NCI-H1105 (cell line): ENCODE measurements around the gene TMTC1.
A peak's percentile ranks its signal among the peaks of the same experiment; 100 is the strongest.

ENCODE experiments used
- DNase-seq: peaks from one replicate; lab custom pipeline; 2025; lab: John Stamatoyannopoulos, UW

The TMTC1 gene

DNA sequence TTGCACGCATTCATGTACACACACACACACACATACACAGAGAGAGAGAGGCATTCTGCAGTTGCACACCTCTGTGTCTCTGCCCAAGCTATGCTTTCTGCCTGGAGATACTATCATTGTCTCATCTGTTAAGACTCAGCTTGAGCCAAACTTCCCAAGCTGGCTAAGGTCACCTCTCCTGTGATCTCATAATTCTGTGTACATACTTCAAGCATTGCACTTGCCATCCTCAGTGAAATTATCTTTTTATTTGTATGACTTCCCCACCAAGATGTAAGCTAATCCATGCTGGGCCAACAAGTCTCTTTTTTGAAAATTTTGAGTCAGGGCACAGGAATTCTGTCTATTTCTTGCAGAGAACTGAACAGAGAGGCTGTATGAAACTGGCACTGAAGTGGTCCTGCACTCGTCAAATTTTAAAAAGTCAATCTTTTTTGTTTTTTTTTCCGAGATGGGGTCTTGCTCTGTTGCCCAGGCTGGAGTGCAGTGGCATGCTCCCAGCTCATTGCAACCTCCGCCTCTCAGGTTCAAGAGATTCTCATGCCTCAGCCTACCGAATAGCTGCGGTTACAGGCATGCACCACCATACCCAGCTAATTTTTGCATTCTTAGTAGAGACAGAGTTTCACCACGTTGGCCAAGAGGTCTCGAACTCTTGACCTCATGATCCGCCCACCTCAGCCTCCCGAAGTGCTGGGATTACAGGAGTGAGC, 44.3 kb downstream of the TMTC1 start:
- DNase-seq, result no peak

- DNase-seq, result no peak
Measured at GRCh38 chr12:29738365-29738764, 45.4 kb downstream of the TMTC1 start.

GRCh38 chr12:29737644-29738043, 46.1 kb downstream of the TMTC1 start:
- DNase-seq, result no peak

DNA sequence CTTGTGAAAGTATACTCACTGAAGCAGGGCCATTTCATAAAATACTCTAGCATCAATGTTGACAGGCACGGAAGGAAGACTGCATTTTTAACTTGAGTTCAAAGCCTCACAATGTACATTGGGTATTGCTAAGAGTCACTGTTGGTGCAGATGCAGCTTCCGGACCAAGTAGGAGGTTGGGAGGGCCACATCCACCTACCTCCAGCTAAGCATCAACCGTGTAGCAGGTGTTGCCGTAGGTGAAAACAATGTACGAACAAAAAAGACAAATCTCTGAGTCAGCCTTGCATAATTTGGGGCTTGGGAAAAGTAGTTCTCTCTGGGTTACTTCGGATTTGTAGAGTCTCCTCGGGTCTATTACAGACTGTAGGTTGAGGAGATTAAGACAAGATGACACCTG, 48.1 kb downstream of the TMTC1 start:
- DNase-seq, result no peak

DNA sequence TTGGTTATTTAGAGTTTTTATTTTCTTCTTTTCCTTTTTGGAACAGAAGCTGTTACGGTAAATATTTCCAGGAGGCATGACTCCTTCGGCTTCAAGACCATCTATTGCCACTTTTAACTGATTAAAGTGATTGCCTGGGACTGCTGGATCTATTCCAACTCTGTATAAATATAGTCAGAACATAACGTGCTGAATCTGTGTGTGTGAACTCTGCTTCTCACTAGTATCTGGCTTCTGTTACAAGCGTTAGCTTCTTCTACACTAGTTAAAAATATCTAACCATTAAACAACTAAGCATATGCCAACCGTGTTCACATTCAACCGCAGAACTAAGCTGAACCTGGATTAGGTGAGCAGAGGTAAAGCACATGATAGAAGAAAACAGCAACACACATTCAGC, 49.0 kb downstream of the TMTC1 start:
- DNase-seq, result no peak

DNA sequence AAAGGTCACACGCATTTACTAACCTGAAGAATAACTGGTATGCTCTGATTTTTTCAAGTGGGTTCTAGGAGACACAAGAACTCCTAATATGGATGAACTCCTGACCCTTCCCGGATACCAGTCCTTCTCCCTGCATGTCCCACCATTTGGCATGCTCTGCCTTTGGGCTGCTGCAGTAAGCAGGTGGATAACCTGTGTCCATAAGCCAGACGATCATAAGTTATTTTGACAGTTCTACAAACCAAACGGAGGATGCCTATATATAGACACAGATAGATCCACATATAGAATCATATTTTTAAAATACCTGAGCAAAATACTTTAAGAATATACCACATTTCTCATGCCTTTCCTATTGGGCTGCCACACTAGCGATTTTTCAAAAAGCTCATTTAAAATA, 49.4 kb downstream of the TMTC1 start:
- DNase-seq, result no peak

- DNase-seq, result no peak
Measured at GRCh38 chr12:29733501-29733900, 50.2 kb downstream of the TMTC1 start.

DNA sequence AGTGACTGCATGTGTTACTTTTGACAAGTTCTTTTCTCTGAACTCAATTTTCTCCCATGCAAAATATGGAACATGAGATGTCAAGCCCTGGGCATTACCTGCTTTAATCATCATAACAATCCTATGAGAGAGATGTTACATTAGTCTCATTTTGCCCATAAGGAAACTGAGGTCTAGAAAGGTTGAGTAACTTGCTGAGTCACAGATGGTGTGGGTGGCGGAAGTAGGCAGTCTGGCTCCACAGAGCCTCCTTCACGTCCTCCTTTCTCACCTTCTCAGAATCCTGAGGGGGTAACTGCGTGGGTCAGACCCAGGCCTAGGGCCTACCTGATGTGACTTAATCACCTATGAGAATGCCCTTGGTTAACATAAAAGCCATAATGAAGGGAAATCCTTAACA, 50.7 kb downstream of the TMTC1 start:
- no peak for DNase-seq

DNA sequence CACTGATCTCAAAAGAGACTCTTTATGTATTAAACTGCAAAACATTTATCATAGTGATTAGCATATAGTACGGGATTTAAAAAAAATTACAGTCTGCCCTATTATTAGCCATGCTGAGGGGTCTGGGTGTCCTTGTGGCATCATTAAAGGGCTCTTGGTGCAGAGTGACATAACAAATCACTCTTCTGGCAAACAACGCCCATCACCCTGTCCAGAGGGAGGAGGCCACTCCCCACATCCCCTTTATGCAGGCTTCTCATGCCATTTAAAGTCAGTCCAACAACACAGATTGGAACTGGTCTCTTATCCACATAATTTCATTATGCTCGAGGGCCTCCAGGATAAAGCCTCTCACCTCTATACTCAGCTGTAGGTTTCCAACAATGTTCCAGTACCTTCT, 51.1 kb downstream of the TMTC1 start:
- no peak for DNase-seq

- DNase-seq, result no peak
Measured at GRCh38 chr12:29732191-29732590, 51.6 kb downstream of the TMTC1 start.

DNA sequence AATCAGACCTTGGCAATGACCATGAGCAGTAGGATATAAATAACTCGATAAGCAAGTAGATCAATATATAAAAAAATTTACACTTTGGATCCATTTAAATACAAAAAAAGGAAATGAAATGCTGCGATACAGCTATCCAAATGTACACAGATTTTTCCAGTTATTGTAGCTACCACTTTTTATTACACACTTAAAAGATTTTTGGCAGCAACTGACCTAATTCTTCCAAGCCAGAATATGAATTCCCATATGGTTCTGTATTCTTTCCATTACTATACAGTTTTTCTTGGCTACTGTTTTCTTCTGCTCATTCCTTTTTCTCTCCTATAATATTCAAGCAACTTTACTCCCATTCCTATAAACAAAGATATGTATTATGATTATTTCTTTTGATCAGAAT, 52.2 kb downstream of the TMTC1 start:
- no peak for DNase-seq

DNA sequence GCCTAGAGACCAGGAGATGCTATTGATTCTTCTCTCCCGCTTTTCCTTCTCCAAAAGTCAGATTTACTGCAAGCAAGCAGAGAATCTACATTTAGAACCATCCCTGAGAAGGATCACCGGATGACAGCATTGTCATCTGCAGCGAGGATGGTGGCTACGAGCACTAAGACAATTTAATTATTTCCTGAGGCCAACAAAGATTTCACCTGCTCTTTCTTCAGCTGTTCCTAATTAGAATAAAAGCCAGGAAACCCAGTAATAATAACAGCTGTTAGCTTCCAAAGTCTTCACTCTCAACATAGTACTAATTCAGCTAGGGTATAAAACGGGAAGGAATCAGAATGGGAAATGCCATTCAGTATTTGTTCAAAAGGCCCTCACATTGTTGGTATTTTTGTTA, 53.3 kb downstream of the TMTC1 start:
- no peak for DNase-seq

GRCh38 chr12:29728030-29728429, 55.7 kb downstream of the TMTC1 start:
- no peak for DNase-seq

- no peak for DNase-seq
Measured at GRCh38 chr12:29726741-29727348, 56.9 kb downstream of the TMTC1 start.

DNA sequence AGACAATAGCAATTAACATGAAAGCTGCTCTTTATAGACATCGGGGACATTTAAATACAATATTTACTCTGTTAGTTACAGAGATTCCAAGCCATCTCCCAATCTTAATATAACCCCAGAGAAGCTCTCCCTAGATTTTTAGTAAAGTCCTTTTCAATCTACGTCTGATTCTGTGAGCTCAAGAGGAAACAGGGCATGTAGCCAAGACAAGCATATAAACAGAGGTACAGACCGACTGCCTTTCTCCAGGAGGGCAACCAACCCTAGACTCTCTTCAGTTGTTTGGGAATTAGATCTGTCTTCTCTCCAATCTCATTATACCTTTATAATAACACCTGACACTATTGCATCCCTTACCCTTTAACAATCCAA, 57.4 kb downstream of the TMTC1 start:
- peak; percentile 42 for DNase-seq

- peak; percentile 64 for DNase-seq
Measured at GRCh38 chr12:29725587-29726320, 58.0 kb downstream of the TMTC1 start.

- no peak for DNase-seq
Measured at GRCh38 chr12:29722164-29722563, 61.6 kb downstream of the TMTC1 start.

GRCh38 chr12:29719381-29719780, 64.4 kb downstream of the TMTC1 start:
- no peak for DNase-seq

DNA sequence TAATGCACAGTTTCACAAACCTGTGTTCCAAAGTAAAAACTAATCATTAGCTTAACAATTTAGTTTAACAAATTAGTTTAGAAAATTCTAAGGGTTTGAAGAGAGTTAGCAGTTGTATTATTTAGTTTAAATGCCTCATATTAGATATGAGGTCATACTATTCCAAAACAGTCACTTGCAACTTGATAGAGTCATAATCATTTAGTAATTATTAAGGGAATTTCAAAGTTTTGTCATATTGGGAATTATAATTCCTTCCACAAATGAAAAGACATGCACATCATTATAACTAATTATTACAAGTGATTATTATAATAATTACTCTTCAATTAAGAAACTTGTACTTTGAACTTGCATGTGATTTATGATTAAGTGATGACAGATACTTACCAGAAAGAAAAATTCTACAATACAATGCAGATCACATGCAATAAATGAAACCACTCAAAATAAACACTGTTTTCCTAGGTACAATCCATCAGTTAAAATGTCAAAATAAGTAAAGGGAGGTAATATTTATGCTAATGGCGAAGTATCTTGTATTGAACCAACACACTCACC, 66.1 kb downstream of the TMTC1 start:
- no peak for DNase-seq

- no peak for DNase-seq
Measured at GRCh38 chr12:29714966-29715365, 68.8 kb downstream of the TMTC1 start.

GRCh38 chr12:29713729-29714128, 70.0 kb downstream of the TMTC1 start:
- DNase-seq, result no peak

DNA sequence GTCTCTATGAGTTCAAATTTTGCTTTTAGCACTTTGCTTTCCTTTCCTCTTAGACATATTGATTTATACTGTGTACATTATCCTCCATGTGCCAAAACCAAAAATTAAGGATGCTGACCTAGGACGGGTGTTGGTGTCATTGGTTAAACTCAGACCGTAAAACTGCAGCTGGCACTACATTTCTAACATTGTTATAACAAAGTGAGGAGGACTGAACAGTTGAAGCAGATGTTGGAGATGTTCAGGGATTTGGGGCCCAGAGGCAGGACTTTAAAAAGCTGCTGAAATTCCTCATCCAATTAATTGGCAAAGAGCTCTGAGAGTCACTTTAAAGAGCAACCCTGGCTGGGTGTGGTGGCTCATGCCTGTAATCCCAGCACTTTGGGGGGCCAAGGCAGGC, 72.4 kb downstream of the TMTC1 start:
- DNase-seq, result no peak

GRCh38 chr12:29710104-29710503, 73.6 kb downstream of the TMTC1 start:
- DNase-seq, result peak; percentile 96
